Thyroid gland (tissue), 4 donors: ENCODE measurements around the gene RHOV. TPM values are rescaled to one million over a fixed set of nuclear protein-coding genes. Genes with fewer than 3 reads are reported as not detected.
A peak's percentile ranks its signal among the peaks of the same experiment; 100 is the strongest.

ENCODE experiments used
- DNase-seq, 2 donors: peaks; one replicate each; pipeline ENCODE4 v3.0.0-alpha.2; 2019
- H3K27ac ChIP-seq, 3 donors: fragments of 200-600 bp; sonication (generic); 1 replicate in 2 of 3; 2 replicates in 1 of 3; pipeline ENCODE4 v1.5.1; 2016 to 2019; ENCODE audit warnings: mild to moderate bottlenecking in 1 of 3, moderate library complexity in 1 of 3
- H3K27me3 ChIP-seq: fragments of 200-600 bp; sonication (generic); one replicate; pipeline ENCODE4 v1.5.1; 2019
- H3K36me3 ChIP-seq, 2 donors: fragments of 200-600 bp; sonication (generic); one replicate each; pipeline ENCODE4 v1.5.1; 2016 to 2019
- H3K4me1 ChIP-seq, 2 donors: fragments of 200-600 bp; sonication (generic); one replicate each; pipeline ENCODE4 v1.5.1; 2017 to 2019
- H3K4me3 ChIP-seq, 3 donors: fragments of 200-600 bp; sonication (generic); replicated peaks in 1 of 3; 1 replicate in 2 of 3; 2 replicates in 1 of 3; pipeline ENCODE4 v1.5.1; 2016; ENCODE audit warnings: mild to moderate bottlenecking in 1 of 3
- H3K9me3 ChIP-seq: fragments of 200-600 bp; sonication (generic); one replicate; pipeline ENCODE4 v1.5.1; 2017
- CTCF ChIP-seq, 6 experiments: fragments of 200-600 bp in 3 of 6; fragments of 450-650 bp in 3 of 6; sonication (generic) in 3 of 6; IDR thresholded peaks; one replicate each; pipeline ENCODE4 v1.5.1; 2016 to 2019; ENCODE audit warnings: antibody characterized with exemption in 6 of 6, mild to moderate bottlenecking in 2 of 6, inconsistent platforms in 1 of 6, moderate library complexity in 1 of 6
- POLR2A ChIP-seq, 2 donors: fragments of 450-650 bp; IDR thresholded peaks; one replicate each; pipeline ENCODE4 v1.6.1; 2017; ENCODE audit warnings: antibody characterized with exemption in 2 of 2, mild to moderate bottlenecking in 2 of 2, moderate library complexity in 1 of 2
- WGBS, 2 donors: methylation state at CpG; one replicate each; pipeline ENCODE4 v1.1.5; 2017; 5-methylcytosine and 5-hydroxymethylcytosine counted together
- intact Hi-C: fragments of 100-400 bp; cut with DNase I; formaldehyde crosslinking; loops from one replicate; pipeline ENCODE4 v1.15.1; 2023
- total RNA-seq, 4 donors: library from RNA; depleted of rRNA; stranded (reverse); fragments of >200 nt; gene quantifications; one replicate each; pipeline ENCODE4 v1.2.3, GENCODE V29; 2016

Gene RHOV
- total RNA-seq, 4 donors from 2014 or later = 0.29 TPM; not detected in 3

GRCh38 chr15:40858706-40859105, 15.3 kb downstream of the RHOV start:
- intact Hi-C loops = loop anchor here (5.0 kb wide), 1 partner anchor 324 kb away; no protein-coding TSS in a partner anchor
- H3K4me1 ChIP-seq = peaks cover 5 to 9% of the 10 kb centered on the region in 2 donors

GRCh38 chr15:40857601-40858341, 16.3 kb downstream of the RHOV start:
- no peaks in the 10 kb centered on the region for H3K27me3 ChIP-seq
- intact Hi-C loops = loop anchor here (2.0 to 5.0 kb wide), 2 partner anchors 35 to 325 kb away; no protein-coding TSS in a partner anchor
- no peaks in the 10 kb centered on the region for H3K9me3 ChIP-seq
- H3K27ac ChIP-seq = peak overlapping the region in 2 of 3 donors; percentile 58 to 65
- WGBS, 2 donors = 36 to 48% methylated on average over 12 to 15 of the region's 15 CpGs
- H3K4me1 ChIP-seq = peaks cover 5 to 9% of the 10 kb centered on the region in 2 donors
- H3K36me3 ChIP-seq = peaks cover 19 to 37% of the 10 kb centered on the region in 2 donors
- H3K4me3 ChIP-seq = no peak overlapping the region
- TF ChIP-seq POLR2A (IDR thresholded peaks at IDR 0.05) = no peak
- peak; percentile 82 to 97 (median 93) for TF ChIP-seq CTCF (IDR thresholded peaks at IDR 0.05)
- DNase-seq = peak; percentile 83 to 88

More at GRCh38 chr15:40858706-40859105, 15.3 kb downstream of the RHOV start:
- Histone ChIP-seq H3K27ac (no peak overlapping the region), H3K4me3 (no peak overlapping the region), H3K27me3 (no peaks in the 10 kb centered on the region), H3K36me3 (peaks cover 13 to 32% of the 10 kb centered on the region in 2 donors), H3K9me3 (no peaks in the 10 kb centered on the region)
- no peak for TF ChIP-seq CTCF (IDR thresholded peaks at IDR 0.05)
- TF ChIP-seq POLR2A (IDR thresholded peaks at IDR 0.05) = no peak
- 82 to 85% methylated on average over 10 of the region's 10 CpGs for WGBS, 2 donors
- DNase-seq = no peak

DNA sequence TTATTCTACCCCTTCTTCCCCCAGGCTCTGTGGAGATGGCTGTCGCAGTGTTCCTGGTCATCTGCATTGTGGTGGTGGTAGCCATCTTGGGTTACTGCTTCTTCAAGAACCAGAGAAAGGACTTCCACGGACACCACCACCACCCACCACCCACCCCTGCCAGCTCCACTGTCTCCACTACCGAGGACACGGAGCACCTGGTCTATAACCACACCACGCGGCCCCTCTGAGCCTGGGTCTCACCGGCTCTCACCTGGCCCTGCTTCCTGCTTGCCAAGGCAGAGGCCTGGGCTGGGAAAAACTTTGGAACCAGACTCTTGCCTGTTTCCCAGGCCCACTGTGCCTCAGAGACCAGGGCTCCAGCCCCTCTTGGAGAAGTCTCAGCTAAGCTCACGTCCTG, 17.3 kb downstream of the RHOV start:
- H3K9me3 ChIP-seq = no peaks in the 10 kb centered on the region
- H3K4me3 ChIP-seq = no peak overlapping the region
- intact Hi-C loops = loop anchor here (2.0 to 5.0 kb wide), 2 partner anchors 36 to 326 kb away; no protein-coding TSS in a partner anchor
- no peak for DNase-seq
- H3K36me3 ChIP-seq = peaks cover 19 to 37% of the 10 kb centered on the region in 2 donors
- peaks cover 5 to 9% of the 10 kb centered on the region in 2 donors for H3K4me1 ChIP-seq
- peak overlapping the region in 1 of 3 donors; percentile 65 for H3K27ac ChIP-seq
- TF ChIP-seq POLR2A (IDR thresholded peaks at IDR 0.05) (no peak), CTCF (IDR thresholded peaks at IDR 0.05) (no peak)
- H3K27me3 ChIP-seq = no peaks in the 10 kb centered on the region
- WGBS, 2 donors = 83 to 85% methylated on average over 7 to 8 of the region's 8 CpGs

GRCh38 chr15:40855706-40856234, 18.3 kb downstream of the RHOV start:
- Histone ChIP-seq H3K36me3 (peaks cover 19 to 37% of the 10 kb centered on the region in 2 donors), H3K4me3 (no peak overlapping the region), H3K9me3 (no peaks in the 10 kb centered on the region), H3K27me3 (no peaks in the 10 kb centered on the region), H3K27ac (no peak overlapping the region), H3K4me1 (peaks cover 5 to 9% of the 10 kb centered on the region in 2 donors)
- DNase-seq = no peak
- intact Hi-C loops = loop anchor here (2.0 to 5.0 kb wide), 2 partner anchors 37 to 327 kb away; no protein-coding TSS in a partner anchor
- TF ChIP-seq POLR2A (IDR thresholded peaks at IDR 0.05) (no peak), CTCF (IDR thresholded peaks at IDR 0.05) (no peak)
- 87% methylated on average over 6 to 11 of the region's 13 CpGs for WGBS, 2 donors

- H3K4me3 ChIP-seq = no peak overlapping the region
- 79 to 83% methylated on average over 10 of the region's 10 CpGs for WGBS, 2 donors
- H3K36me3 ChIP-seq = peaks cover 19 to 37% of the 10 kb centered on the region in 2 donors
- H3K9me3 ChIP-seq = no peaks in the 10 kb centered on the region
- no peak for TF ChIP-seq CTCF (IDR thresholded peaks at IDR 0.05)
- TF ChIP-seq POLR2A (IDR thresholded peaks at IDR 0.05) = no peak
- H3K27ac ChIP-seq = no peak overlapping the region
- no peak for DNase-seq
- no peaks in the 10 kb centered on the region for H3K27me3 ChIP-seq
- intact Hi-C loops = no loop called here
- peaks cover 5 to 9% of the 10 kb centered on the region in 2 donors for H3K4me1 ChIP-seq
These were observed 19.9 kb downstream of the RHOV start for GRCh38 chr15:40854161-40854560.
